Measurements from ENCODE around the gene KLHL29.

Gene KLHL29

DNA sequence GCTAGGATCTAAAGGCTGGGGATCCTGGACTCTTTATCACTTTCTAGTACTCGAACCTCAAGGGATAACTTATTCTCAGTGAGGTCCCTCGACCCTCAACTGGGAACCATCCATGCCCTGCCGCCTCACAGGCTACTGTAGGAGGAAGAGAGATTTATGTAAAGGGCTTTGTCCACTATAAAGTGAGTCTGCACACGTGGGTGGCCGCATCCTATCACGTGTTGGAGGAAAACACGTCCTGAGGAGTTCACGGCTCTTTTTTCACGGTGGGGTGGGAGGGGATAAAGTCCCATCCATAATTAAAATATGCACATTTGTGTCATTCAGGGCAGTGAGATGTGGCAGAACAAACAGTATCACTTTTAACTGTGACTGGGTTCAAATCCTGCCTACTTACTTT is 176.6 kb downstream of the KLHL29 start:
- TF ChIP-seq, protein P1, sequence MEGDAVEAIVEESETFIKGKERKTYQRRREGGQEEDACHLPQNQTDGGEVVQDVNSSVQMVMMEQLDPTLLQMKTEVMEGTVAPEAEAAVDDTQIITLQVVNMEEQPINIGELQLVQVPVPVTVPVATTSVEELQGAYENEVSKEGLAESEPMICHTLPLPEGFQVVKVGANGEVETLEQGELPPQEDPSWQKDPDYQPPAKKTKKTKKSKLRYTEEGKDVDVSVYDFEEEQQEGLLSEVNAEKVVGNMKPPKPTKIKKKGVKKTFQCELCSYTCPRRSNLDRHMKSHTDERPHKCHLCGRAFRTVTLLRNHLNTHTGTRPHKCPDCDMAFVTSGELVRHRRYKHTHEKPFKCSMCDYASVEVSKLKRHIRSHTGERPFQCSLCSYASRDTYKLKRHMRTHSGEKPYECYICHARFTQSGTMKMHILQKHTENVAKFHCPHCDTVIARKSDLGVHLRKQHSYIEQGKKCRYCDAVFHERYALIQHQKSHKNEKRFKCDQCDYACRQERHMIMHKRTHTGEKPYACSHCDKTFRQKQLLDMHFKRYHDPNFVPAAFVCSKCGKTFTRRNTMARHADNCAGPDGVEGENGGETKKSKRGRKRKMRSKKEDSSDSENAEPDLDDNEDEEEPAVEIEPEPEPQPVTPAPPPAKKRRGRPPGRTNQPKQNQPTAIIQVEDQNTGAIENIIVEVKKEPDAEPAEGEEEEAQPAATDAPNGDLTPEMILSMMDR (IDR thresholded peaks at IDR 0.05; ENCODE audit: borderline replicate concordance, extremely low read depth, low read length, poor library complexity, severe bottlenecking), result no peak
- no peak for TF ChIP-seq EZH2 (IDR thresholded peaks at IDR 0.05; ENCODE audit: borderline replicate concordance, low read depth, low read length, severe bottlenecking)
- no peak for ATAC-seq (ENCODE audit: insufficient read depth, low read depth)

DNA sequence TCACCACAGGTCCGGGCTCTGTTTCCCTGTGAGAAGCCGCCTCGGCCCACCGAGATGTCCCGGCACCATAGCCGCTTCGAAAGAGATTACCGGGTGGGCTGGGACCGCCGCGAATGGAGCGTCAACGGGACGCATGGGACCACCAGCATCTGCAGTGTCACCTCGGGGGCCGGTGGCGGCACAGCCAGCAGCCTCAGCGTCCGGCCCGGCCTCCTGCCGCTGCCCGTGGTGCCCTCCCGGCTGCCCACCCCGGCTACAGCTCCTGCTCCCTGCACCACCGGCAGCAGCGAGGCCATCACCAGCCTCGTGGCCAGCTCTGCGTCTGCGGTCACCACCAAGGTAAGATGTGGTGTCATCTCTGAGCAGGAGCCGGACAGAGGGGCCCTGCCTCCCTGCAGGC is 177.2 kb downstream of the KLHL29 start:
- no peak overlapping the region for H3K27ac ChIP-seq (ENCODE audit: low read length)
- H3K27me3 ChIP-seq (ENCODE audit: insufficient read depth, low read length, poor library complexity), result peaks cover 9% of the 10 kb centered on the region
- DNase-seq, result no peak
- H4K20me1 ChIP-seq (ENCODE audit: insufficient read depth, low read length), result 0 out of 2 replicates have a peak, but pooled peaks cover 9% of the 10 kb centered on the region
- no peak overlapping the region for H2AFZ ChIP-seq (ENCODE audit: low read depth, low read length)
- no peaks in the 10 kb centered on the region for H3K4me1 ChIP-seq (ENCODE audit: insufficient read depth, low read length)
- no peak overlapping the region for H3K4me2 ChIP-seq (ENCODE audit: insufficient read depth, low read length)
- no peaks in the 10 kb centered on the region for H3K9me3 ChIP-seq (ENCODE audit: insufficient read depth, low read length, severe bottlenecking)
- no peaks in the 10 kb centered on the region for H3K36me3 ChIP-seq (ENCODE audit: insufficient read depth, low read length)
- TF ChIP-seq, protein P1 (IDR thresholded peaks at IDR 0.05; ENCODE audit: borderline replicate concordance, extremely low read depth, low read length, poor library complexity, severe bottlenecking), result no peak
- TF ChIP-seq EZH2 (IDR thresholded peaks at IDR 0.05; ENCODE audit: borderline replicate concordance, low read depth, low read length, severe bottlenecking), result no peak
- no peak overlapping the region for H3K9ac ChIP-seq (ENCODE audit: low read depth, low read length)
- no peak for ATAC-seq (ENCODE audit: insufficient read depth, low read depth)
- H3K79me2 ChIP-seq (ENCODE audit: insufficient read depth, low read length), result no peaks in the 10 kb centered on the region
- H3K4me3 ChIP-seq (ENCODE audit: low read depth in 1 of 2, low read length in 2 of 2), result no peak overlapping the region

More for the DNA sequence above, 176.6 kb downstream of the KLHL29 start:
- DNase-seq, result no peak
- Histone ChIP-seq H3K9ac (ENCODE audit: low read depth, low read length) (no peak overlapping the region), H4K20me1 (ENCODE audit: insufficient read depth, low read length) (0 out of 2 replicates have a peak, but pooled peaks cover 9% of the 10 kb centered on the region), H3K27me3 (ENCODE audit: insufficient read depth, low read length, poor library complexity) (peaks cover 6% of the 10 kb centered on the region), H2AFZ (ENCODE audit: low read depth, low read length) (no peak overlapping the region), H3K4me2 (ENCODE audit: insufficient read depth, low read length) (no peak overlapping the region), H3K36me3 (ENCODE audit: insufficient read depth, low read length) (no peaks in the 10 kb centered on the region), H3K9me3 (ENCODE audit: insufficient read depth, low read length, severe bottlenecking) (no peaks in the 10 kb centered on the region), H3K27ac (ENCODE audit: low read length) (no peak overlapping the region), H3K79me2 (ENCODE audit: insufficient read depth, low read length) (no peaks in the 10 kb centered on the region), H3K4me1 (ENCODE audit: insufficient read depth, low read length) (no peaks in the 10 kb centered on the region), H3K4me3 (ENCODE audit: low read depth in 1 of 2, low read length in 2 of 2) (no peak overlapping the region)

DNA sequence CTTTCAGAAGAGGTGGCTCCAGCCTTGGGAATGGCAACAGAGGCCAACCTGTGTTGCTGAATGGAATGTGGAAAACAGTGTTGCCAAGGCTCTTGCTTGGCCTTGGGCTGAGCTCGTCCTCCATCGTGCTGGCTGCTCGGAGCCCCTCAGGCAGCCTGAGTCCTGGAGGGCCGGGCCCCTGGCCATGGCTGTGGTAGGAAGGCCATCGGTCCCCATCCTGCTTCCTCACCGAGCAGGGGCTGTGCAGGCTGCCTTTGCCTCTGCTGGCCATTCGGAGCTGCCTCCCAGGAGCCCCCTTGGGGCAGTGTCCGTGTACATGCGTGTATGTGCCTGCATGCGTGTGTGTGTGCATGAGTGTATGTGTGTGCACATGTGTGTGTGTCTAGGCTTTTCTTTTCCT is 178.2 kb downstream of the KLHL29 start:
- H3K79me2 ChIP-seq (ENCODE audit: insufficient read depth, low read length), result no peaks in the 10 kb centered on the region
- H3K4me2 ChIP-seq (ENCODE audit: insufficient read depth, low read length), result no peak overlapping the region
- H3K27me3 ChIP-seq (ENCODE audit: insufficient read depth, low read length, poor library complexity), result peaks cover 9% of the 10 kb centered on the region
- DNase-seq (no peak), ATAC-seq (ENCODE audit: insufficient read depth, low read depth) (no peak)
- TF ChIP-seq, protein P1 (IDR thresholded peaks at IDR 0.05; ENCODE audit: borderline replicate concordance, extremely low read depth, low read length, poor library complexity, severe bottlenecking), result no peak
- no peak for TF ChIP-seq EZH2 (IDR thresholded peaks at IDR 0.05; ENCODE audit: borderline replicate concordance, low read depth, low read length, severe bottlenecking)
- 0 out of 2 replicates have a peak, but pooled peaks cover 5% of the 10 kb centered on the region for H4K20me1 ChIP-seq (ENCODE audit: insufficient read depth, low read length)
- H3K9ac ChIP-seq (ENCODE audit: low read depth, low read length), result no peak overlapping the region
- H3K27ac ChIP-seq (ENCODE audit: low read length), result no peak overlapping the region
- H3K9me3 ChIP-seq (ENCODE audit: insufficient read depth, low read length, severe bottlenecking), result no peaks in the 10 kb centered on the region
- no peaks in the 10 kb centered on the region for H3K36me3 ChIP-seq (ENCODE audit: insufficient read depth, low read length)
- no peak overlapping the region for H2AFZ ChIP-seq (ENCODE audit: low read depth, low read length)
- H3K4me3 ChIP-seq (ENCODE audit: low read depth in 1 of 2, low read length in 2 of 2), result no peak overlapping the region
- no peaks in the 10 kb centered on the region for H3K4me1 ChIP-seq (ENCODE audit: insufficient read depth, low read length)

All from DND-41 (cell line).